Measurements from ENCODE around the gene SYNPR. TPM values are rescaled to one million over a fixed set of nuclear protein-coding genes. Genes with fewer than 3 reads are reported as not detected.

Gene SYNPR
- total RNA-seq, 4 donors from 2014 or later = not detected

DNA sequence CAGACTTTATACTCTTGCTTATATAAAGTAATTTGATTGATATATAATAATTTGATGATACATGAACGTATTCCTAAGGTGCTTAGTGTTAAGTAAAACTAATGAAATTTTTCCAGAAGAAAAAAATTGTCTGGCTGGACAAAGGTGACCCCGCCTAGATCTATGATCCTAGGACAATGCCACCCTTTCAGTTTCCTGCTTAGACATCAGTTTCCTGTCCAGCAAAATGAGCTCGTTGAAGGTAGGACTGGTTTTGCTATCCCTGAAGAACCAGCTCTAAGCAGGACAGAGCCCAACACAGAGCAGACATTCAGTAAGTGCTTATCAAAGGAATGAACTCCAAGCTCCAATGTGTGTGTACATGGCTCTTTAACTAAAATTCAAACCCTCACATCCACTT lies 293.6 kb downstream of the SYNPR start:
- Histone ChIP-seq H3K27ac (no peak overlapping the region), H3K9me3 (no peaks in the 10 kb centered on the region), H3K4me1 (peaks cover 0 to 16% (median 0%) of the 10 kb centered on the region in 4 donors), H3K4me3 (no peak overlapping the region), H3K36me3 (no peaks in the 10 kb centered on the region), H3K27me3 (no peaks in the 10 kb centered on the region)
- WGBS, 2 donors (ENCODE audit: low coverage in 1 of 2) = 52 to 56% methylated on average over 2 to 3 of the region's 3 CpGs
- in situ Hi-C loops (cut with MboI; ENCODE audit: low pct_ligation_motif_present in 1 of 4, low pct_unique_long_range_greater_than_20kb in 1 of 4, low sequenced_read_pairs in 3 of 4) (loop anchor here in 1 of 4 donors (25.0 kb wide), 1 partner anchor 209 kb away; no protein-coding TSS in a partner anchor), intact Hi-C loops (cut with DNase I; ENCODE audit: low total_unique reads) (no loop called here)
- no peak for DNase-seq
- no peak for TF ChIP-seq POLR2AphosphoS5 (IDR thresholded peaks at IDR 0.05)
- TF ChIP-seq EP300 (IDR thresholded peaks at IDR 0.05; ENCODE audit: low read depth) = no peak
- TF ChIP-seq, protein P1, sequence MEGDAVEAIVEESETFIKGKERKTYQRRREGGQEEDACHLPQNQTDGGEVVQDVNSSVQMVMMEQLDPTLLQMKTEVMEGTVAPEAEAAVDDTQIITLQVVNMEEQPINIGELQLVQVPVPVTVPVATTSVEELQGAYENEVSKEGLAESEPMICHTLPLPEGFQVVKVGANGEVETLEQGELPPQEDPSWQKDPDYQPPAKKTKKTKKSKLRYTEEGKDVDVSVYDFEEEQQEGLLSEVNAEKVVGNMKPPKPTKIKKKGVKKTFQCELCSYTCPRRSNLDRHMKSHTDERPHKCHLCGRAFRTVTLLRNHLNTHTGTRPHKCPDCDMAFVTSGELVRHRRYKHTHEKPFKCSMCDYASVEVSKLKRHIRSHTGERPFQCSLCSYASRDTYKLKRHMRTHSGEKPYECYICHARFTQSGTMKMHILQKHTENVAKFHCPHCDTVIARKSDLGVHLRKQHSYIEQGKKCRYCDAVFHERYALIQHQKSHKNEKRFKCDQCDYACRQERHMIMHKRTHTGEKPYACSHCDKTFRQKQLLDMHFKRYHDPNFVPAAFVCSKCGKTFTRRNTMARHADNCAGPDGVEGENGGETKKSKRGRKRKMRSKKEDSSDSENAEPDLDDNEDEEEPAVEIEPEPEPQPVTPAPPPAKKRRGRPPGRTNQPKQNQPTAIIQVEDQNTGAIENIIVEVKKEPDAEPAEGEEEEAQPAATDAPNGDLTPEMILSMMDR (IDR thresholded peaks at IDR 0.05) = no peak
- TF ChIP-seq POLR2A (IDR thresholded peaks at IDR 0.05) = no peak

DNA sequence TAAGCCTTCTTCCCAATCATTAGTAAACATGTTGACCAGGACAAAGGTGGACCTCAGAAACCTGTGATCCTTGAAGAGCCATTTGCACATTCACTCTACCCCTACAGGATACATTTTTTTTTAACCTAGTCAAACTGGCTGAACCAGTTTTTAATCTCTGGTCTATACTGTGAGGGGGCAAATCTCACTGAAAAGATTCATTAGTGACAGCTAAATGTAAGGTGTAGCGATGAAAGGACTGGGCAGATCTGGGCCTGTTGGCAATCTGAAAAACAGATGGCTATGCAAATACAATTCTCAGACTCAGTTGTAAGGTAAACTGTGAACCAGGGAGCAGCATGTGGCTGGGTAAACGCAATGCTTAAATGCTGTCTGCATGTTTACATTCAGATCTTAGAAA lies 298.7 kb downstream of the SYNPR start:
- DNase-seq = no peak
- no peak for TF ChIP-seq EP300 (IDR thresholded peaks at IDR 0.05; ENCODE audit: low read depth)
- TF ChIP-seq POLR2AphosphoS5 (IDR thresholded peaks at IDR 0.05) = peak in 2 of 3 donors; percentile 20 to 32
- H3K27ac ChIP-seq = peak overlapping the region; percentile 40 to 66 (median 56)
- H3K27me3 ChIP-seq = no peaks in the 10 kb centered on the region
- WGBS, 2 donors (ENCODE audit: low coverage in 1 of 2) = 30 to 35% methylated on average over 2 of the region's 2 CpGs
- intact Hi-C loops (cut with DNase I; ENCODE audit: low total_unique reads) = no loop called here
- peaks cover 0 to 32% (median 5%) of the 10 kb centered on the region in 4 donors for H3K4me1 ChIP-seq
- H3K4me3 ChIP-seq = no peak overlapping the region
- in situ Hi-C loops (cut with MboI; ENCODE audit: low pct_ligation_motif_present in 1 of 4, low pct_unique_long_range_greater_than_20kb in 1 of 4, low sequenced_read_pairs in 3 of 4) = no loop called here
- no peaks in the 10 kb centered on the region for H3K36me3 ChIP-seq
- no peaks in the 10 kb centered on the region for H3K9me3 ChIP-seq

DNA sequence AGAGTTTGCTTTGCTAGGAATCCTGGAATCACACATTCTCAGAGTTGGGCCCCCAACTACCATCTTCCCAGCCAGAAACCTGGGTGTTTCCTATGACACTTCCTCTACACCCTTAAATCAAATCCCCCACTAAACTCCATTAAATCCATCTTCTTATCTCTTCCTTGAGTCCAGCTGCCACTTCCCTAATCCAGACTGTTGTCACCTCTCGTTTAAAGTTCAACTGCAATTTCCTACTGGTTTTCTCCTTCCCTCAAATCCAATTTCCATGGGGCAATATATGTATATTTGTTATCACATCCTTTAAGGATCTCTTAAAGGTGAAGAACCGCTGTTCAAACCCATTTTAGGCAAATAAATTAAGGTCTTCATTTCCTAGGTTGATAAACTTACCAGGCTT lies 300.8 kb downstream of the SYNPR start:
- peaks cover 0 to 32% (median 5%) of the 10 kb centered on the region in 4 donors for H3K4me1 ChIP-seq
- no peaks in the 10 kb centered on the region for H3K36me3 ChIP-seq
- H3K4me3 ChIP-seq = no peak overlapping the region
- H3K27ac ChIP-seq = no peak overlapping the region
- H3K27me3 ChIP-seq = no peaks in the 10 kb centered on the region
- no peaks in the 10 kb centered on the region for H3K9me3 ChIP-seq
- DNase-seq = no peak
- in situ Hi-C loops (cut with MboI; ENCODE audit: low pct_ligation_motif_present in 1 of 4, low pct_unique_long_range_greater_than_20kb in 1 of 4, low sequenced_read_pairs in 3 of 4) = no loop called here
- intact Hi-C loops (cut with DNase I; ENCODE audit: low total_unique reads) = no loop called here
- 19 to 44% methylated on average over 2 of the region's 2 CpGs for WGBS, 2 donors (ENCODE audit: low coverage in 1 of 2)
- TF ChIP-seq EP300 (IDR thresholded peaks at IDR 0.05; ENCODE audit: low read depth) (no peak), POLR2A (IDR thresholded peaks at IDR 0.05) (no peak), POLR2AphosphoS5 (IDR thresholded peaks at IDR 0.05) (no peak)
- TF ChIP-seq, protein P1 (IDR thresholded peaks at IDR 0.05) = no peak

DNA sequence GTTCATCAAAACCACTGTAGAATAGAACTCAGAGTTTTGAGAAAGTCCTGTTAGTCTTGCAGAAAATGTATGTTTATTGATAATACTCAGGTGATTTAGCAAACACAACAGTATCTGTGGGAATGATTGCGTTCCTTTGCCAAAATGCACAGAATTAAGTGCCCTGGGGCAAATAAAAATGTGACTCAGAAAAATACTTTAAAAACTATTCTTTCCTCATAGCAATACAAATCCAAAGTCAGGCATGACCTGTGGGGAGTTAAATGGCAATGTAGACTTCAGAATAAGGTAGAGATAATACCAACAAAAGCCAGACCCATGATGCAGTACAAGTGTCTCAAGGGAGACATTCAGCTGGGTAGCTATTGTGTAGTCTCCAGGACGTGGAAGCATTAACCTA lies 302.0 kb downstream of the SYNPR start:
- Histone ChIP-seq H3K4me3 (no peak overlapping the region), H3K9me3 (no peaks in the 10 kb centered on the region), H3K27ac (no peak overlapping the region), H3K27me3 (no peaks in the 10 kb centered on the region), H3K36me3 (no peaks in the 10 kb centered on the region), H3K4me1 (peaks cover 0 to 32% (median 5%) of the 10 kb centered on the region in 4 donors)
- 77% methylated on average over 2 of the region's 2 CpGs for WGBS, 2 donors (ENCODE audit: low coverage in 1 of 2)
- no peak for TF ChIP-seq EP300 (IDR thresholded peaks at IDR 0.05; ENCODE audit: low read depth)
- no peak for TF ChIP-seq POLR2AphosphoS5 (IDR thresholded peaks at IDR 0.05)
- intact Hi-C loops (cut with DNase I; ENCODE audit: low total_unique reads) = no loop called here
- no peak for DNase-seq
- in situ Hi-C loops (cut with MboI; ENCODE audit: low pct_ligation_motif_present in 1 of 4, low pct_unique_long_range_greater_than_20kb in 1 of 4, low sequenced_read_pairs in 3 of 4) = no loop called here

DNA sequence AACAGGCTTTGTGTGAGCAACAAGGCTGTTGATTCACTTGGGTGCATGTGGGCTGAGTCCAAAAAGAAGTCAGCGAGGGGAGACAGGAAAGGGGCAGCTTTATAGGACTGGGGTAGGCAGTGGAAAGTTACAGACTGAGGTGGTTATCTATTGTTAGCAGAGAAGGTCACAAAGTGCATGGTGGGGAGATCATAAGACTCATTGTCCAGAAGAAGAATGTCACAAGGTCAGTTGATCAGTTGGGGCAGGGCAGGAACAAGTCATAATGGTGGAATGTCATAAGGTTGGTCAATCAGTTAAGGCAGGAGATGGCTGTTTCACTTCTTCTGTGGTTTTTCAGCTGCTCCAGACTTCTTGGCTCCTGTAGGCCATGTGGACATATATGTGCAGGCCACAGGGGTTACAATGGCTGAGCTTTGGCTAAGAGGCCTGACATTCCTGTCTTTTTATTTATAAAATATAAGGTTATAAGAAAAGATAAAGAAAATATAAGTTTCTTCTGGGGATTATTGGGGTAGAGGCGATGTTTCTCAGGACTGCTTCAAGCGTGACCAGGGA lies 304.9 kb downstream of the SYNPR start:
- TF ChIP-seq POLR2A (IDR thresholded peaks at IDR 0.05) = no peak
- no peak for TF ChIP-seq EP300 (IDR thresholded peaks at IDR 0.05; ENCODE audit: low read depth)
- Histone ChIP-seq H3K27ac (no peak overlapping the region), H3K36me3 (no peaks in the 10 kb centered on the region), H3K4me1 (peaks cover 0 to 11% (median 5%) of the 10 kb centered on the region in 4 donors), H3K4me3 (no peak overlapping the region), H3K27me3 (no peaks in the 10 kb centered on the region), H3K9me3 (no peaks in the 10 kb centered on the region)
- no peak for DNase-seq
- WGBS, 2 donors (ENCODE audit: low coverage in 1 of 2) = 69 to 83% methylated on average over 3 of the region's 3 CpGs
- in situ Hi-C loops (cut with MboI; ENCODE audit: low pct_ligation_motif_present in 1 of 4, low pct_unique_long_range_greater_than_20kb in 1 of 4, low sequenced_read_pairs in 3 of 4) (no loop called here), intact Hi-C loops (cut with DNase I; ENCODE audit: low total_unique reads) (no loop called here)
